Heart right ventricle (tissue), 16 donors: Measurements from ENCODE around the gene OR5V1. TPM values are rescaled to one million over a fixed set of nuclear protein-coding genes. Genes with fewer than 3 reads are reported as not detected.

Experiments
- ATAC-seq, 8 donors: fragments of 200-7000 bp; cut with Tn5 transposase; one replicate each; pipeline ENCODE4 v1.9.1; 2020; ENCODE audit warnings: mild to moderate bottlenecking in 8 of 8, moderate library complexity in 8 of 8, moderate number of reproducible peaks in 1 of 8
- DNase-seq, 2 donors: peaks; one replicate each; pipeline ENCODE4 v3.0.0-alpha.2; 2020
- H3K27ac ChIP-seq, 10 donors: fragments of 200-600 bp; sonication (generic) in 2 of 10; one replicate each; pipeline versions ENCODE4 v1.5.0 to v1.8.0; 2020 to 2022; ENCODE audit warnings: mild to moderate bottlenecking in 3 of 10
- H3K27me3 ChIP-seq, 7 donors: fragments of 200-600 bp; one replicate each; pipeline ENCODE4 v1.8.0; 2021 to 2022; ENCODE audit warnings: mild to moderate bottlenecking in 2 of 7
- H3K36me3 ChIP-seq, 9 donors: fragments of 200-600 bp; sonication (generic) in 1 of 9; one replicate each; pipeline versions ENCODE4 v1.5.0 to v1.8.0; 2020 to 2022; ENCODE audit warnings: mild to moderate bottlenecking in 2 of 9
- H3K4me1 ChIP-seq, 9 donors: fragments of 200-600 bp; sonication (generic) in 1 of 9; one replicate each; pipeline versions ENCODE4 v1.5.0 to v1.8.0; 2020 to 2022; ENCODE audit warnings: mild to moderate bottlenecking in 4 of 9
- H3K4me3 ChIP-seq, 10 donors: fragments of 200-600 bp; sonication (generic) in 2 of 10; one replicate each; pipeline versions ENCODE4 v1.5.0 to v1.8.0; 2020 to 2022; ENCODE audit warnings: mild to moderate bottlenecking in 7 of 10, moderate library complexity in 2 of 10
- H3K9me3 ChIP-seq, 11 donors: fragments of 200-600 bp in 10 of 11; sonication (generic) in 2 of 11; one replicate each; pipeline versions ENCODE4 v1.5.0 to v1.8.0; 2013 to 2022; ENCODE audit warnings: mild to moderate bottlenecking in 2 of 11, control low read depth in 1 of 11, moderate library complexity in 1 of 11
- WGBS, 2 donors: extraction: QIAGEN DNeasy Blood & Tissue Kit; methylation state at CpG; one replicate each; pipeline ENCODE4 v1.1.7; 2013; ENCODE audit warnings: inconsistent platforms in 1 of 2; 5-methylcytosine and 5-hydroxymethylcytosine counted together
- intact Hi-C, 10 donors: fragments of 100-400 bp; cut with DNase I; formaldehyde crosslinking; loops; one replicate each; pipeline versions ENCODE4 v1.11.1 to v1.14.2; 2022
- polyA plus RNA-seq, 2 donors: library from polyadenylated mRNA; stranded (reverse); fragments of 200-250 nt; gene quantifications; one replicate each; pipeline ENCODE4 v1.2.3, GENCODE V29; 2013
- total RNA-seq, 10 donors: library from RNA; stranded (reverse); fragmentation: NEBNext Ultra II Directional in 3 of 10; extraction: Animal tissue kit (Norgen Biotek cat#: 25700) in 3 of 10; gene quantifications; one replicate each; pipeline versions ENCODE4 v1.2.1 to v1.2.4, GENCODE V29; 2021 to 2023
- TF ChIP-seq, protein P1 (sequence below), 9 donors: fragments of 200-600 bp; sonication (generic) in 2 of 9; IDR thresholded peaks; one replicate each; pipeline versions ENCODE4 v1.5.0 to v1.8.0; 2021 to 2022; ENCODE audit warnings: antibody characterized with exemption in 9 of 9, mild to moderate bottlenecking in 5 of 9, moderate library complexity in 1 of 9
- donor health status: Arrhythmogenic right ventricular cardiomyopathy.
- donor health status: ischemic (EF 13 %, LVEDD 7.1; RV severe dilation, severe dysfunction).
- donor health status: healthy with polysubstance abuse.
- donor health status: DM: no; HTN: yes; CAD: no.
- donor health status: DM: no; HTN: no; CAD: no.
- donor health status: ischemic (EF 25% LVEDD 6.9; RV normal size, moderate dysfunction).
- donor health status: ischemic (EF 25% LVEDD 5.7; RV mildly dilated, moderate dysfunction).
- donor health status: healthy.
- donor health status: DM: yes; HTN: yes; CAD: no.
- donor health status: Ischemic cardiomyopathy.
- donor health status: ischemic (EF 35%, LVEDD 5.7; RV mildly dilated, moderate dysfunction).
- donor health status: nonischemic (EF 11% LVEDD 7.7; RV severe dilation, severe dysfunction).
- donor health status: DM: yes; HTN: yes; CAD: no.
- donor health status: PGD.
- donor health status: ischemic (EF 29% LVEDD 5.4; RV normal size, mild dysfunction).
- donor health status: nonischemic (EF 23%, LVEDD 6.1; RV moderate dilation, normal function).

Gene OR5V1
- total and polyA plus RNA-seq, 12 donors = not detected

DNA sequence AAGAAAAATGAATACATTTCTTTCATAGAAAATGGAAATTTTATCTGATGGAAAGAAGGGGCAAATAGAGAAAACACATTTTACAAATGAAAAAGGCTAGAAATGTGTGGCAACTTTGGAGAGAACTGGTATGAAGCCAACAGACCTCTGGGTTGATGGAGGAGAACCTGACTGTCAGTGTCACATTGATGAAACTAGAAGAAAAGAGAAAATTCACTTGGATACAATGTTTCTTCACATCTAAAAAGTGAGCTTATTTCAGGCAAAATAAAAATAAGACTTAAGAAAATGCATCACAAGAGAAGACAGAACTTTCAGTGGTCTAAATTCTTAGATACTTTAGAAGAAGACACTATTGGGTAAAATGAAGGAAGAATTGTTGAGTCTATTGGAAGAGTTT lies 26.7 kb upstream of the OR5V1 start, which contains the start of gene OR12D2:
Gene OR12D2 (plus strand): TSS at position 301 of the 400 bp plus-strand sequence. CDS start 1,069 bp downstream, outside the sequence.
- ATAC-seq = no peak
- DNase-seq = no peak
- Histone ChIP-seq H3K36me3 (no peaks in the 10 kb centered on the region), H3K4me3 (no peak within 1 kb of the TSS), H3K27ac (no peak within 1 kb of the TSS), H3K9me3 (no peaks in the 10 kb centered on the region), H3K4me1 (no peaks in the 10 kb centered on the region), H3K27me3 (peaks cover 0 to 16% (median 0%) of the 10 kb centered on the region in 7 donors)
- intact Hi-C loops = no loop called here
- TF ChIP-seq, protein P1, sequence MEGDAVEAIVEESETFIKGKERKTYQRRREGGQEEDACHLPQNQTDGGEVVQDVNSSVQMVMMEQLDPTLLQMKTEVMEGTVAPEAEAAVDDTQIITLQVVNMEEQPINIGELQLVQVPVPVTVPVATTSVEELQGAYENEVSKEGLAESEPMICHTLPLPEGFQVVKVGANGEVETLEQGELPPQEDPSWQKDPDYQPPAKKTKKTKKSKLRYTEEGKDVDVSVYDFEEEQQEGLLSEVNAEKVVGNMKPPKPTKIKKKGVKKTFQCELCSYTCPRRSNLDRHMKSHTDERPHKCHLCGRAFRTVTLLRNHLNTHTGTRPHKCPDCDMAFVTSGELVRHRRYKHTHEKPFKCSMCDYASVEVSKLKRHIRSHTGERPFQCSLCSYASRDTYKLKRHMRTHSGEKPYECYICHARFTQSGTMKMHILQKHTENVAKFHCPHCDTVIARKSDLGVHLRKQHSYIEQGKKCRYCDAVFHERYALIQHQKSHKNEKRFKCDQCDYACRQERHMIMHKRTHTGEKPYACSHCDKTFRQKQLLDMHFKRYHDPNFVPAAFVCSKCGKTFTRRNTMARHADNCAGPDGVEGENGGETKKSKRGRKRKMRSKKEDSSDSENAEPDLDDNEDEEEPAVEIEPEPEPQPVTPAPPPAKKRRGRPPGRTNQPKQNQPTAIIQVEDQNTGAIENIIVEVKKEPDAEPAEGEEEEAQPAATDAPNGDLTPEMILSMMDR (IDR thresholded peaks at IDR 0.05) = no peak

DNA sequence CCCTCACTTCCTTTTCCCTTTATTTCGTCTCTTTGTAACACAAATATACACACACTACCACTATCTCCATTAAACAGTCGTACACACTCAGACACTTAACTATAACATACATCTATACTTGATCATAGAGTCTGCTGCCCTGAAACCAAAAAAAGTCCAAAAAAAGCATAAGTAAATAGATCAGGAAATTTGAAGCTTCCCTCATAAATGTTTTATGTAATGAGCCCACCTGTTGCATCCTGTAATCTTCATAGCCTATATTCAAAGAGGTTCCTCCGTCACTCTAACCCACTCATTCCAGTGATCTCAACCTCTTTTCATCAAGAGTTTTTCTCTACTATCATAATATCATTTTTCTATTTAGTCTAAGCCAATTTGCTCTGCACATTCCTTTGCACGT lies 19.9 kb upstream of the OR5V1 start:
- Histone ChIP-seq H3K4me1 (no peaks in the 10 kb centered on the region), H3K9me3 (no peaks in the 10 kb centered on the region), H3K27ac (no peak overlapping the region), H3K36me3 (no peaks in the 10 kb centered on the region), H3K27me3 (peaks cover 0 to 14% (median 0%) of the 10 kb centered on the region in 7 donors), H3K4me3 (no peak overlapping the region)
- ATAC-seq (no peak), DNase-seq (no peak)
- intact Hi-C loops = no loop called here
- WGBS, 2 donors = 42 to 56% methylated on average over 4 of the region's 4 CpGs
- TF ChIP-seq, protein P1 (IDR thresholded peaks at IDR 0.05) = no peak

DNA sequence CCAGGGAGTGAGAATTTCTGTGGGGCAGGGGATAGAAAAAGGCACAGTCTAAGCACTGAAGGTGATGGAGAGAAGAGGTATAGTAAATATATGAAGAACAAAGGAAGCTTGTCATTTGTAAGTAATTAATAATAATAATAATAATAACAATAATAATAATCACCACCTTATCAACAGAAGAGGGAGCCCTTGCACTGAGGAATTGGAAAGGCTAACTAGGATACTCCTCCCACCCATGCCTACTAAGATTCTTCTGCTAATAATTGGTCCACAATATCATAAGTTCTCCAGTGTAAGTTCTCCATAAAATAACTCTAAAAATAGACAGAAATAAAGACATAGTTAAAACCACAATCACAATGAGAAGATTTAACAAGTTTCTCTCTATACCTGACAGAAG lies 7.3 kb upstream of the OR5V1 start:
- TF ChIP-seq, protein P1 (IDR thresholded peaks at IDR 0.05) = no peak

DNA sequence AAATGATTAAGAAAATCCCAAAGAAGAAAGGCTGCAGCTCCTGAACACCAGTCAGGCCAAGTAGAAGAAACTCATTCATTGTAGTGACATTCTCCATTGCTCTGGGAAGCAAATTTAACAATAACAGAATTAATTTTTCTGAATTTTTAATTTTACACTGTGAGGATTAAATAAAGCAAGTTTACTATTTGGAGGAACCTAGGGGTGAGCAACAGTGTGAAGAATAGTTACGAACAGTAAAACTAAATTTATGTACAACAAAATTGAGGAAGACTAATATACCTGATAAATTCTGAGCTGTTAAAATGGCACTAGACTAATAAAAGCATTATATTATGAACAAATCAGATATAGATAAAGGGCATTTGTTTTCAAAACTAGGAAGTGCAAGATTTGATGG lies 6.5 kb upstream of the OR5V1 start, which contains the start of gene OR12D3:
Gene OR12D3 (minus strand): TSS at position 101 of the 400 bp plus-strand sequence. CDS start 4 bp downstream, at position 97.
- intact Hi-C loops = no loop called here
- 81 to 93% methylated on average over 1 of the region's 1 CpG for WGBS, 2 donors
- H3K27me3 ChIP-seq = peaks cover 0 to 5% (median 0%) of the 10 kb centered on the region in 7 donors
- no peak within 1 kb of the TSS for H3K4me3 ChIP-seq
- no peak within 1 kb of the TSS for H3K27ac ChIP-seq
- TF ChIP-seq, protein P1 (IDR thresholded peaks at IDR 0.05) = no peak
- ATAC-seq (no peak), DNase-seq (no peak)
- no peaks in the 10 kb centered on the region for H3K4me1 ChIP-seq
- no peaks in the 10 kb centered on the region for H3K9me3 ChIP-seq
- no peaks in the 10 kb centered on the region for H3K36me3 ChIP-seq

More for the DNA sequence above, 7.3 kb upstream of the OR5V1 start:
- Histone ChIP-seq H3K9me3 (no peaks in the 10 kb centered on the region), H3K4me3 (no peak overlapping the region), H3K4me1 (no peaks in the 10 kb centered on the region), H3K27me3 (peaks cover 0 to 5% (median 0%) of the 10 kb centered on the region in 7 donors), H3K36me3 (no peaks in the 10 kb centered on the region), H3K27ac (no peak overlapping the region)
- DNase-seq (no peak), ATAC-seq (no peak)
- intact Hi-C loops = no loop called here
